Mesenchymal stem cell (in vitro differentiated cells and primary cell): ENCODE data around the gene ACTR6.
"Not testable (repeated sequence)": the region's sequence is repeated elsewhere in the genome, so short reads cannot be mapped to it uniquely, and the experiment has no call there.

Source experiments
- DNase-seq: peaks from one replicate; pipeline ENCODE4 v3.0.0-alpha.2; 2013
- H2AFZ ChIP-seq: one replicate; pipeline ENCODE4 v1.6.1; 2013; ENCODE audit warnings: low read depth, mild to moderate bottlenecking, control low read depth, inconsistent platforms, low read length, moderate library complexity
- H2AK5ac ChIP-seq: 2 replicates; pipeline ENCODE4 v1.6.1; 2013; ENCODE audit warnings: low read length, moderate library complexity, mild to moderate bottlenecking, inconsistent platforms; ENCODE audit not compliant: severe bottlenecking
- H2BK120ac ChIP-seq: one replicate; pipeline ENCODE4 v1.6.1; 2013; ENCODE audit warnings: low read depth, mild to moderate bottlenecking, inconsistent platforms, low read length, moderate library complexity
- H2BK12ac ChIP-seq, 2 experiments: one replicate each; pipeline ENCODE4 v1.6.1; 2013; ENCODE audit warnings: inconsistent platforms in 2 of 2, low read length in 2 of 2, mild to moderate bottlenecking in 2 of 2, moderate library complexity in 2 of 2, control low read depth in 1 of 2
- H2BK15ac ChIP-seq: one replicate; pipeline ENCODE4 v1.6.1; 2013; ENCODE audit warnings: mild to moderate bottlenecking, low read depth, inconsistent platforms; ENCODE audit not compliant: poor library complexity, severe bottlenecking
- H2BK5ac ChIP-seq: 2 replicates; pipeline ENCODE4 v1.6.1; 2013; ENCODE audit warnings: low read depth, mild to moderate bottlenecking, low read length, control low read depth, inconsistent platforms; ENCODE audit not compliant: poor library complexity, severe bottlenecking
- H3K14ac ChIP-seq, 2 experiments: one replicate each; pipeline ENCODE4 v1.6.1; 2013; ENCODE audit warnings: inconsistent platforms in 2 of 2, low read length in 2 of 2, control low read depth in 1 of 2, mild to moderate bottlenecking in 1 of 2, moderate library complexity in 1 of 2
- H3K18ac ChIP-seq, 2 experiments: one replicate each; pipeline ENCODE4 v1.6.1; 2013; ENCODE audit warnings: inconsistent platforms in 2 of 2, low read length in 2 of 2, control low read depth in 1 of 2, low read depth in 1 of 2, mild to moderate bottlenecking in 1 of 2
- H3K23ac ChIP-seq, 2 experiments: one replicate each; pipeline ENCODE4 v1.6.1; 2013; ENCODE audit warnings: inconsistent platforms in 2 of 2, low read length in 2 of 2, mild to moderate bottlenecking in 2 of 2, moderate library complexity in 2 of 2, control low read depth in 1 of 2
- H3K27ac ChIP-seq: 2 replicates; pipeline ENCODE4 v1.5.1; 2013; ENCODE audit warnings: mild to moderate bottlenecking, moderate library complexity, low read length, control low read depth, inconsistent platforms; ENCODE audit not compliant: poor library complexity, severe bottlenecking
- H3K27me3 ChIP-seq, 2 experiments: 2 replicates each; pipeline versions ENCODE4 v1.6.1 to v1.7.0; 2013; ENCODE audit warnings: low read length in 2 of 2, mild to moderate bottlenecking in 2 of 2, moderate library complexity in 2 of 2, control low read depth in 1 of 2, inconsistent platforms in 1 of 2; ENCODE audit not compliant: control insufficient read depth in 1 of 2, insufficient read depth in 1 of 2
- H3K36me3 ChIP-seq, 2 experiments: 2 replicates each; pipeline versions ENCODE4 v1.6.1 to v1.7.0; 2013; ENCODE audit warnings: low read length in 2 of 2, control low read depth in 1 of 2, inconsistent platforms in 1 of 2, low read depth in 1 of 2, mild to moderate bottlenecking in 1 of 2; ENCODE audit not compliant: insufficient read depth in 2 of 2, control insufficient read depth in 1 of 2
- H3K4ac ChIP-seq, 2 experiments: one replicate each; pipeline ENCODE4 v1.6.1; 2013; ENCODE audit warnings: inconsistent platforms in 2 of 2, low read length in 2 of 2, mild to moderate bottlenecking in 2 of 2, moderate library complexity in 2 of 2, control low read depth in 1 of 2, low read depth in 1 of 2
- H3K4me1 ChIP-seq: 2 replicates; pipeline ENCODE4 v1.6.1; 2013; ENCODE audit warnings: low read depth, low read length, control low read depth; ENCODE audit not compliant: control insufficient read depth, insufficient read depth
- H3K4me2 ChIP-seq: 2 replicates; pipeline ENCODE4 v1.6.1; 2013; ENCODE audit warnings: low read length, mild to moderate bottlenecking, inconsistent platforms; ENCODE audit not compliant: poor library complexity, severe bottlenecking
- H3K4me3 ChIP-seq, 2 experiments: 2 replicates each; pipeline versions ENCODE4 v1.5.1 to v1.7.0; 2013; ENCODE audit warnings: low read length in 2 of 2, mild to moderate bottlenecking in 2 of 2, control low read depth in 1 of 2, low read depth in 1 of 2; ENCODE audit not compliant: insufficient read depth in 1 of 2
- H3K79me1 ChIP-seq: replicated peaks from 2 replicates; pipeline ENCODE4 v1.6.1; 2013; ENCODE audit warnings: mild to moderate bottlenecking, control low read depth, low read length, inconsistent platforms; ENCODE audit not compliant: poor library complexity, severe bottlenecking
- H3K9ac ChIP-seq: 2 replicates; pipeline ENCODE4 v1.7.0; 2013; ENCODE audit warnings: mild to moderate bottlenecking, low read length, moderate library complexity
- H3K9me3 ChIP-seq: 2 replicates; pipeline ENCODE4 v1.7.0; 2013; ENCODE audit warnings: mild to moderate bottlenecking, low read length; ENCODE audit not compliant: control insufficient read depth
- H4K8ac ChIP-seq: one replicate; pipeline ENCODE4 v1.6.1; 2013; ENCODE audit warnings: inconsistent platforms, mild to moderate bottlenecking, low read length, moderate library complexity
- H4K91ac ChIP-seq: one replicate; pipeline ENCODE4 v1.6.1; 2013; ENCODE audit warnings: mild to moderate bottlenecking, low read length, inconsistent platforms
- WGBS: methylation state at CpG from one replicate; pipeline ENCODE4 v1.1.7; 2013; ENCODE audit warnings: mixed read lengths; 5-methylcytosine and 5-hydroxymethylcytosine counted together

Gene ACTR6

GRCh38 chr12:100173111-100173510 is 27.5 kb upstream of the ACTR6 start:
- Histone ChIP-seq H3K36me3 (peaks cover 0 to 5% of the 10 kb centered on the region in 2 experiments), H3K4me2 (no peak overlapping the region), H3K18ac (no peak overlapping the region), H3K9me3 (no peaks in the 10 kb centered on the region), H3K4ac (no peak overlapping the region), H3K4me1 (no peaks in the 10 kb centered on the region), H3K79me1 (no peaks in the 10 kb centered on the region), H3K4me3 (no peak overlapping the region), H2BK15ac (no peak overlapping the region), H2BK5ac (no peak overlapping the region), H2BK120ac (no peak overlapping the region), H3K9ac (no peak overlapping the region), H3K23ac (no peak overlapping the region), H4K8ac (no peak overlapping the region), H3K27ac (no peak overlapping the region), H2AK5ac (no peak overlapping the region), H4K91ac (no peak overlapping the region), H2AFZ (no peak overlapping the region), H2BK12ac (no peak overlapping the region), H3K27me3 (no peaks in the 10 kb centered on the region), H3K14ac (no peak overlapping the region)
- WGBS = 70% methylated on average over 4 of the region's 6 CpGs
- no peak for DNase-seq

- Histone ChIP-seq H3K27ac (no peak overlapping the region), H3K79me1 (no peaks in the 10 kb centered on the region), H3K4me2 (no peak overlapping the region), H3K4me3 (no peak overlapping the region), H3K23ac (no peak overlapping the region), H2BK12ac (no peak overlapping the region), H3K4ac (no peak overlapping the region), H3K9ac (no peak overlapping the region), H2BK5ac (no peak overlapping the region), H3K4me1 (no peaks in the 10 kb centered on the region), H3K9me3 (no peaks in the 10 kb centered on the region), H3K27me3 (no peaks in the 10 kb centered on the region), H4K8ac (no peak overlapping the region), H2AK5ac (no peak overlapping the region), H4K91ac (no peak overlapping the region), H3K14ac (no peak overlapping the region), H2BK120ac (no peak overlapping the region), H3K18ac (no peak overlapping the region), H3K36me3 (peaks cover 0 to 5% of the 10 kb centered on the region in 2 experiments), H2BK15ac (no peak overlapping the region), H2AFZ (no peak overlapping the region)
- no peak for DNase-seq
Observed at GRCh38 chr12:100174495-100174894, 26.1 kb upstream of the ACTR6 start.

- not testable (repeated sequence) for H3K4me3 ChIP-seq, H3K14ac ChIP-seq, H2AK5ac ChIP-seq, H3K4ac ChIP-seq, H2BK12ac ChIP-seq, H3K9ac ChIP-seq, H2AFZ ChIP-seq, H3K23ac ChIP-seq, H2BK15ac ChIP-seq, H3K4me1 ChIP-seq, H3K27me3 ChIP-seq, H3K4me2 ChIP-seq, DNase-seq, H3K9me3 ChIP-seq, H2BK120ac ChIP-seq, H3K27ac ChIP-seq, H4K8ac ChIP-seq, H3K18ac ChIP-seq, H3K36me3 ChIP-seq, H4K91ac ChIP-seq, H3K79me1 ChIP-seq, H2BK5ac ChIP-seq
- WGBS = 93% methylated on average over 8 of the region's 8 CpGs
Observed at GRCh38 chr12:100176493-100176892, 24.1 kb upstream of the ACTR6 start.

- no peak overlapping the region for H3K23ac ChIP-seq
- H3K9me3 ChIP-seq = no peaks in the 10 kb centered on the region
- WGBS = 100% methylated on average over 1 of the region's 2 CpGs
- no peak overlapping the region for H2BK120ac ChIP-seq
- H3K36me3 ChIP-seq = no peaks in the 10 kb centered on the region
- H3K4me1 ChIP-seq = no peaks in the 10 kb centered on the region
- no peak overlapping the region for H4K91ac ChIP-seq
- H3K27ac ChIP-seq = no peak overlapping the region
- no peak overlapping the region for H3K14ac ChIP-seq
- H2BK12ac ChIP-seq = no peak overlapping the region
- no peak overlapping the region for H3K4me2 ChIP-seq
- H3K4ac ChIP-seq = no peak overlapping the region
- no peak overlapping the region for H3K18ac ChIP-seq
- H3K9ac ChIP-seq = no peak overlapping the region
- H2AFZ ChIP-seq = no peak overlapping the region
- H3K4me3 ChIP-seq = no peak overlapping the region
- no peak overlapping the region for H2BK5ac ChIP-seq
- no peaks in the 10 kb centered on the region for H3K79me1 ChIP-seq
- H2AK5ac ChIP-seq = no peak overlapping the region
- DNase-seq = no peak
- no peak overlapping the region for H2BK15ac ChIP-seq
- H4K8ac ChIP-seq = no peak overlapping the region
- H3K27me3 ChIP-seq = no peaks in the 10 kb centered on the region
Observed at GRCh38 chr12:100179252-100179651, 21.4 kb upstream of the ACTR6 start.
